H1 (cell line): ENCODE results near the gene RBBP6. TPM values are rescaled to one million over a fixed set of nuclear protein-coding genes. Genes with fewer than 3 reads are reported as not detected.

Source experiments
- CTCF ChIA-PET: fragments of 300-600 bp; sonication (Branson Sonifier 250); formaldehyde crosslinking; loops from one replicate; lab custom pipeline; 2021; ENCODE audit not compliant: partially characterized antibody; lab: Charles Lee
- POLR2A ChIA-PET: fragments of 300-600 bp; sonication (Branson Sonifier 250); formaldehyde crosslinking; loops from one replicate; lab custom pipeline; 2021; ENCODE audit warnings: inconsistent platforms; ENCODE audit not compliant: partially characterized antibody; lab: Charles Lee
- DNase-seq, 2 experiments: peaks; one replicate each; pipeline versions ENCODE4 v3.0.0 to v3.0.0-alpha.2; 2010 to 2022; ENCODE audit warnings: low spot score in 2 of 2, low read depth in 1 of 2, mixed read lengths in 1 of 2
- FAIRE-seq: peaks from 2 replicates; lab custom pipeline; 2011; peaks lifted over from hg19 to GRCh38; lab: Jason Lieb, UNC
- H2AFZ ChIP-seq: 2 replicates; pipeline ENCODE4 v1.8.1; 2012; ENCODE audit warnings: low read length, inconsistent platforms
- H2AK5ac ChIP-seq: 2 replicates; pipeline ENCODE4 v1.6.1; 2013; ENCODE audit warnings: low read depth, low read length
- H2BK120ac ChIP-seq: replicated peaks from 2 replicates; pipeline ENCODE3; 2013; ENCODE audit warnings: low read depth, low read length, inconsistent platforms
- H2BK12ac ChIP-seq: 2 replicates; pipeline ENCODE4 v1.6.1; 2013; ENCODE audit warnings: low read depth, low read length
- H2BK15ac ChIP-seq: 2 replicates; pipeline ENCODE4 v1.6.1; 2013; ENCODE audit warnings: low read length
- H2BK20ac ChIP-seq: 2 replicates; pipeline ENCODE4 v1.6.1; 2013; ENCODE audit warnings: low read length
- H2BK5ac ChIP-seq: 2 replicates; pipeline ENCODE4 v1.6.1; 2013; ENCODE audit warnings: low read depth, low read length
- H3K14ac ChIP-seq: 2 replicates; pipeline ENCODE4 v1.6.1; 2013; ENCODE audit warnings: inconsistent platforms; ENCODE audit not compliant: insufficient read length
- H3K18ac ChIP-seq: 2 replicates; pipeline ENCODE4 v1.6.1; 2013; ENCODE audit warnings: low read length; ENCODE audit errors: extremely low read depth
- H3K23ac ChIP-seq: 2 replicates; pipeline ENCODE4 v1.6.1; 2013; ENCODE audit warnings: inconsistent platforms; ENCODE audit not compliant: insufficient read length
- H3K23me2 ChIP-seq: 2 replicates; pipeline ENCODE4 v1.6.1; 2013; ENCODE audit warnings: low read depth, low read length
- H3K27ac ChIP-seq: 2 replicates; pipeline ENCODE4 v1.6.1; 2011; ENCODE audit warnings: low read depth, low read length, inconsistent platforms
- H3K27me3 ChIP-seq, 4 experiments: replicated peaks in 1 of 4; 1 replicate in 1 of 4; 2 replicates in 3 of 4; pipeline versions ENCODE4 v1.6.1 to v1.8.1; 2011 to 2013; ENCODE audit warnings: low read length in 3 of 4, mild to moderate bottlenecking in 3 of 4, inconsistent platforms in 2 of 4, mixed read lengths in 2 of 4, moderate library complexity in 1 of 4; ENCODE audit not compliant: control insufficient read depth in 3 of 4, insufficient read depth in 3 of 4; ENCODE audit errors: extremely low read depth in 1 of 4
- H3K36me3 ChIP-seq, 4 experiments: 2 replicates each; pipeline versions ENCODE4 v1.6.1 to v1.8.1; 2011 to 2013; ENCODE audit warnings: mild to moderate bottlenecking in 4 of 4, low read length in 3 of 4, moderate library complexity in 2 of 4, control low read depth in 1 of 4, inconsistent platforms in 1 of 4; ENCODE audit not compliant: insufficient read depth in 4 of 4, control insufficient read depth in 2 of 4
- H3K4ac ChIP-seq: replicated peaks from 2 replicates; pipeline ENCODE3; 2013; ENCODE audit warnings: low read length, low read depth, mixed read lengths, inconsistent platforms; ENCODE audit not compliant: insufficient read length
- H3K4me1 ChIP-seq, 4 experiments: replicated peaks in 1 of 4; 1 replicate in 1 of 4; 2 replicates in 3 of 4; pipeline versions ENCODE4 v1.6.1 to v1.8.1; 2011 to 2013; ENCODE audit warnings: low read length in 3 of 4, inconsistent platforms in 2 of 4, mixed read lengths in 1 of 4; ENCODE audit not compliant: insufficient read depth in 4 of 4, control insufficient read depth in 3 of 4
- H3K4me2 ChIP-seq, 2 experiments: 2 replicates each; pipeline versions ENCODE4 v1.6.1 to v1.8.1; 2011 to 2013; ENCODE audit warnings: low read depth in 2 of 2, low read length in 2 of 2, control low read depth in 1 of 2, inconsistent platforms in 1 of 2, mild to moderate bottlenecking in 1 of 2; ENCODE audit not compliant: insufficient read depth in 1 of 2
- H3K4me3 ChIP-seq, 4 experiments: fragments of 200-600, 300-600 bp in 1 of 4; sonication (generic), shearing (Covaris generic), sonication (Bioruptor Twin) in 1 of 4; 2 replicates each; pipeline versions ENCODE4 v1.5.1 to v1.8.1; 2011 to 2016; ENCODE audit warnings: low read length in 4 of 4, low read depth in 3 of 4, control low read depth in 2 of 4, inconsistent platforms in 2 of 4, mild to moderate bottlenecking in 2 of 4, mixed read lengths in 1 of 4, moderate library complexity in 1 of 4; ENCODE audit not compliant: insufficient read depth in 2 of 4; ENCODE audit errors: extremely low read depth in 1 of 4
- H3K56ac ChIP-seq: replicated peaks from 2 replicates; pipeline ENCODE3; 2013; ENCODE audit warnings: low read depth, mild to moderate bottlenecking, mixed read lengths, low read length, inconsistent platforms; ENCODE audit not compliant: insufficient read length
- H3K79me1 ChIP-seq: 2 replicates; pipeline ENCODE4 v1.6.1; 2013; ENCODE audit warnings: low read depth, low read length, control low read depth
- H3K79me2 ChIP-seq, 2 experiments: 2 replicates each; pipeline versions ENCODE4 v1.6.1 to v1.8.1; 2012 to 2013; ENCODE audit warnings: low read length in 2 of 2, mild to moderate bottlenecking in 2 of 2, inconsistent platforms in 1 of 2; ENCODE audit not compliant: insufficient read depth in 2 of 2, control insufficient read depth in 1 of 2
- H3K9ac ChIP-seq, 4 experiments: replicated peaks in 1 of 4; 1 replicate in 1 of 4; 2 replicates in 3 of 4; pipeline versions ENCODE4 v1.6.1 to v1.8.1; 2011 to 2013; ENCODE audit warnings: low read depth in 3 of 4, low read length in 3 of 4, control low read depth in 2 of 4, mild to moderate bottlenecking in 2 of 4, moderate library complexity in 2 of 4, inconsistent platforms in 1 of 4; ENCODE audit errors: extremely low read depth in 1 of 4
- H3K9me3 ChIP-seq, 2 experiments: 2 replicates each; pipeline versions ENCODE4 v1.6.1 to v1.8.1; 2012 to 2013; ENCODE audit warnings: mild to moderate bottlenecking in 2 of 2, moderate library complexity in 2 of 2, control low read depth in 1 of 2, inconsistent platforms in 1 of 2, low read depth in 1 of 2, low read length in 1 of 2, mixed read lengths in 1 of 2; ENCODE audit not compliant: insufficient read depth in 2 of 2
- H4K20me1 ChIP-seq, 2 experiments: replicated peaks in 1 of 2; 2 replicates each; pipeline versions ENCODE3 to v1.8.1; 2011 to 2013; ENCODE audit warnings: inconsistent platforms in 2 of 2, low read length in 2 of 2, mild to moderate bottlenecking in 1 of 2; ENCODE audit not compliant: insufficient read depth in 2 of 2, control insufficient read depth in 1 of 2
- H4K5ac ChIP-seq: 2 replicates; pipeline ENCODE4 v1.6.1; 2013; ENCODE audit warnings: low read length, low read depth, mixed read lengths, inconsistent platforms; ENCODE audit not compliant: insufficient read length
- H4K8ac ChIP-seq: 2 replicates; pipeline ENCODE4 v1.8.0; 2013; ENCODE audit warnings: mild to moderate bottlenecking, moderate library complexity, low read length, inconsistent platforms; ENCODE audit not compliant: insufficient read depth; ENCODE audit errors: extremely low read depth
- H4K91ac ChIP-seq: replicated peaks from 2 replicates; pipeline ENCODE3; 2013; ENCODE audit warnings: low read length, mixed read lengths, inconsistent platforms; ENCODE audit not compliant: insufficient read length
- BCL11A ChIP-seq, 2 experiments: IDR thresholded peaks; one replicate each; pipeline ENCODE4 v1.6.1; 2011; ENCODE audit warnings: low read depth in 2 of 2, low read length in 2 of 2, mild to moderate bottlenecking in 2 of 2
- CHD2 ChIP-seq: IDR thresholded peaks from 2 replicates; pipeline ENCODE4 v1.6.1; 2012; ENCODE audit warnings: low read length, improper control_type of control experiment
- CTCF ChIP-seq, 3 experiments: IDR thresholded peaks; 1 replicate in 2 of 3; 2 replicates in 1 of 3; pipeline versions ENCODE4 v1.5.1 to v1.6.1; 2011; ENCODE audit warnings: low read length in 3 of 3, mild to moderate bottlenecking in 3 of 3, inconsistent platforms in 2 of 3, low read depth in 1 of 3, moderate library complexity in 1 of 3; ENCODE audit not compliant: insufficient read depth in 1 of 3; ENCODE audit errors: control extremely low read depth in 1 of 3
- FOSL1 ChIP-seq: IDR thresholded peaks from 2 replicates; pipeline ENCODE4 v1.6.1; 2011; ENCODE audit warnings: mild to moderate bottlenecking, low read depth, low read length, moderate library complexity; ENCODE audit not compliant: insufficient read depth
- HDAC2 ChIP-seq, 2 experiments: fragments of 300-600 bp in 1 of 2; sonication (generic) in 1 of 2; IDR thresholded peaks; 2 replicates each; pipeline ENCODE4 v1.6.1; 2011 to 2012; ENCODE audit warnings: low read depth in 2 of 2, low read length in 2 of 2, mild to moderate bottlenecking in 2 of 2, moderate library complexity in 2 of 2, borderline replicate concordance in 1 of 2, inconsistent platforms in 1 of 2
- HDAC6 ChIP-seq: IDR thresholded peaks from one replicate; pipeline ENCODE4 v1.7.1; 2012; ENCODE audit warnings: low read depth, mild to moderate bottlenecking, inconsistent platforms, low read length, moderate library complexity
- JUND ChIP-seq: IDR thresholded peaks from 2 replicates; pipeline ENCODE4 v1.6.1; 2011; ENCODE audit warnings: mild to moderate bottlenecking, improper control_type of control experiment, low read length
- SIN3A ChIP-seq, 2 experiments: IDR thresholded peaks in 1 of 2; conservative IDR thresholded peaks in 1 of 2; 2 replicates each; pipeline ENCODE4 v1.6.1; 2011 to 2012; ENCODE audit warnings: low read length in 2 of 2, improper control_type of control experiment in 1 of 2, low read depth in 1 of 2, mild to moderate bottlenecking in 1 of 2
- SP1 ChIP-seq: IDR thresholded peaks from 2 replicates; pipeline ENCODE4 v1.6.1; 2011; ENCODE audit warnings: low read depth, low read length
- TBP ChIP-seq: IDR thresholded peaks from 2 replicates; pipeline ENCODE4 v1.6.1; 2011; ENCODE audit warnings: low read depth, low read length, improper control_type of control experiment
- WGBS, 2 experiments: shearing (Covaris generic) in 1 of 2; methylation state at CpG; one replicate each; pipeline versions ENCODE4 v1.1.6 to v1.1.7; 2013 to 2015; ENCODE audit warnings: low lambda C conversion rate in 2 of 2, mixed read lengths in 2 of 2, inconsistent platforms in 1 of 2, low coverage in 1 of 2, missing lambda C conversion rate in 1 of 2; ENCODE audit not compliant: insufficient replicate concordance in 2 of 2, insufficient coverage in 1 of 2, insufficient read length in 1 of 2; ENCODE audit errors: extremely low coverage in 1 of 2, missing lambda C conversion rate in 1 of 2; 5-methylcytosine and 5-hydroxymethylcytosine counted together
- polyA plus RNA-seq, 7 experiments: library from polyadenylated mRNA; depleted of rRNA in 3 of 7; stranded (reverse) in 5 of 7; unstranded in 2 of 7; fragments of >200 nt in 5 of 7; fragments of 200-250 nt in 2 of 7; gene quantifications; 1 replicate in 5 of 7; 2 replicates in 1 of 7; 4 replicates in 1 of 7; pipeline versions ENCODE4 v1.2.1 to v1.2.3, GENCODE V29; 2011 to 2013; ENCODE audit warnings: missing spikeins in 2 of 7, mixed read lengths in 2 of 7
- total RNA-seq: library from RNA; stranded (reverse); fragmentation: NEBNext Ultra II Directional; extraction: Animal tissue kit (Norgen Biotek cat#: 25700); gene quantifications from 2 replicates; pipeline ENCODE4 v1.2.1, GENCODE V29; 2021
- TF ChIP-seq, protein P1 (sequence below): IDR thresholded peaks from 2 replicates; pipeline ENCODE4 v1.6.1; 2011; ENCODE audit warnings: low read depth, mild to moderate bottlenecking, low read length; ENCODE audit not compliant: insufficient read depth

RBBP6 gene
- total and polyA plus RNA-seq, 2 of the 8 experiments (the other 6 are each of a cell fraction or from before 2014, with no cell fraction given) = 22.5 to 54.5 TPM

DNA sequence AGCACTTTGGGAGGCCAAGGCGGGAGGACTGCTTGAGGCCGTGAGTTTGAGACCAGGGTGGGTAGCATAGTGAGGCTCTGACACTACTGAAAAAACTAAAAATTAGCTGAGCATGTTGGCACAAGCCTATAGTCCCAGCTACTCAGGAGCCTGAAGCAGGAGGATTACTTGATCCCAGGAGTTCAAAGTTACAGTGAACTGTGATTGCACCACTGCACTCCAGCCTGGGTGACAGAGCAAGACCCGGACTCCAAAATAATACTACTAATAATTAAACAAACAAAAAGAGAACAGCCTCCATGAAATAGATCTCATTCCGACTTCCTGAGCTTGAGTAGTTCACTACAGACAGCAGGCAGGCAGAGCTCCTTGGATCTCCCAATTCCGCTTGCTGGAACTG, 2.7 kb upstream of the RBBP6 start:
- no peak overlapping the region for H2BK12ac ChIP-seq
- DNase-seq (no peak), FAIRE-seq (no peak)
- no peak overlapping the region for H3K4me2 ChIP-seq
- H2BK20ac ChIP-seq = no peak overlapping the region
- H3K18ac ChIP-seq = no peak overlapping the region
- H2BK120ac ChIP-seq = no peak overlapping the region
- no peaks in the 10 kb centered on the region for H3K4me1 ChIP-seq
- no peaks in the 10 kb centered on the region; a peak in 1 of 4 replicates for H3K9me3 ChIP-seq
- peaks cover 17 to 19% of the 10 kb centered on the region in 2 experiments for H3K79me2 ChIP-seq
- no peak overlapping the region for H4K8ac ChIP-seq
- no peak overlapping the region for H3K23ac ChIP-seq
- 87% methylated on average over 5 of the region's 5 CpGs; no CpG with 5 or more reads in 1 of the 2 experiments for WGBS, 2 experiments
- peaks cover 0 to 2% of the 10 kb centered on the region in 2 experiments for H4K20me1 ChIP-seq
- no peak overlapping the region for H3K4ac ChIP-seq
- H4K5ac ChIP-seq = no peak overlapping the region
- no peak overlapping the region for H3K4me3 ChIP-seq
- H2BK15ac ChIP-seq = no peak overlapping the region
- H3K79me1 ChIP-seq = no peaks in the 10 kb centered on the region
- no peak overlapping the region for H3K9ac ChIP-seq
- ChIA-PET POLR2A (no interaction called here), CTCF (interaction anchor here (0.7 to 2.0 kb wide), 5 partner anchors 13 to 500 kb away, joined by 3 to 7 read pairs (median 3); no protein-coding TSS in a partner anchor)
- H2AK5ac ChIP-seq = no peak overlapping the region
- no peak overlapping the region for H2BK5ac ChIP-seq
- H2AFZ ChIP-seq = no peak overlapping the region
- H3K36me3 ChIP-seq = no peaks in the 10 kb centered on the region
- no peak overlapping the region for H4K91ac ChIP-seq
- peaks cover 11% of the 10 kb centered on the region; the same call in 1 of the 2 replicates for H3K23me2 ChIP-seq
- no peak overlapping the region for H3K56ac ChIP-seq
- no peak overlapping the region for H3K27ac ChIP-seq
- H3K27me3 ChIP-seq = no peaks in the 10 kb centered on the region
- no peak overlapping the region for H3K14ac ChIP-seq
- no peak for TF ChIP-seq CHD2
- TF ChIP-seq JUND = no peak
- TF ChIP-seq BCL11A (IDR thresholded peaks at IDR 0.05; ENCODE audit: low read depth in 2 of 2, low read length in 2 of 2) = no peak
- TF ChIP-seq SP1 = no peak
- TF ChIP-seq FOSL1 = no peak
- TF ChIP-seq HDAC6 = no peak
- no peak for TF ChIP-seq SIN3A (conservative IDR thresholded peaks at IDR 0.05 in 1 of 2, IDR thresholded peaks at IDR 0.05 in 1 of 2; ENCODE audit: low read depth in 1 of 2, low read length in 2 of 2)
- TF ChIP-seq, protein P1, sequence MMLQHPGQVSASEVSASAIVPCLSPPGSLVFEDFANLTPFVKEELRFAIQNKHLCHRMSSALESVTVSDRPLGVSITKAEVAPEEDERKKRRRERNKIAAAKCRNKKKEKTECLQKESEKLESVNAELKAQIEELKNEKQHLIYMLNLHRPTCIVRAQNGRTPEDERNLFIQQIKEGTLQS = no peak
- TF ChIP-seq TBP = no peak
- no peak for TF ChIP-seq HDAC2 (IDR thresholded peaks at IDR 0.05; ENCODE audit: borderline replicate concordance in 1 of 2, low read depth in 2 of 2, low read length in 2 of 2)
- TF ChIP-seq CTCF (IDR thresholded peaks at IDR 0.05; ENCODE audit: control extremely low read depth in 1 of 3, insufficient read depth in 1 of 3, low read depth in 1 of 3, low read length in 3 of 3) = no peak
